ENCODE results near the gene PRRT1.

PRRT1 gene

DNA sequence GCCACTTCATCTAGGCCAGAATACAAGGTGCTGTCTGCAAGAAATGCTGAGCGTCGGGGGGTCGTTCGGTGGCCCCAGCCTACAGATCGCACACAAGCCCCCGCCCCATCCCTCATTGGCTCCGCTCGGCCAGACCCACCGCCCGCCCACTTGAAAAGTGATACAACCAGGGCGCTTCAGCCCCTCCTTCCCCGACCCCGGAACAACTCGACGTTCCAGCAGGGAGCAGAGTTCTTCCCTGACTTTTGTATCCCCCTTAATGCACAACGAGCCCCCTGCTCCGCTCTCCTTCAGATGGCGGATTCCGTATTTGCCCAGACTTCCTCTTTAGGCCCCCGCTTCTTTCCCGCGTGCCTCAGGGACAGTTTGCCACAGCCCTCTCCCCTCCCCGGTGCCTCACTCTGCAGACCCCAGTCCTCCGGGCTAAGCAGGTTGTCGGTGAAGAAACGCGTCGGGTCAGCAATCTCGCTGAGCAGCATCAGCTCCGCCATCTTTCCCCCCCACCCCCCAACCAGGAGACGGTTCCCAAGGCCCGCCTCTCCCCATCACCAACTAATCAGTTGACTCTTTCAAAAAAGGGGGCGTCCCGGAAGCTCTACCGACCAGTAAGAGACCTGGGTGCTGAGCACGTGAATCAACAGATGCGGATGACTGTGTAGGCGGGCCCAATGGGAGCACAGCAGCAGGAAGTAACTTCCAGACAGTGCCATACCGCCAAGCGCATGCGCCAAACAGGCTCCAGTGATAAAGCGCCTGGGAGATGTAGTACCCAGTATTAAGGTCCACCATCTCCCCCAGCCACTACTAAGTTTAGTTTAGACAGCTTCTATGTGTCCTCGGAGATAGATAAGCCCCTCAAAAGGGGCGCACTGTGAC is 23.8 kb downstream of the PRRT1 start, which contains the start of gene ATF6B:
TSS of gene ATF6B (minus strand) at position 530 of the 876 bp plus-strand sequence. CDS start at position 491, 39 bp downstream.
- in situ Hi-C loops (cut with MboI; ENCODE audit: low sequenced_read_pairs): no loop called here

DNA sequence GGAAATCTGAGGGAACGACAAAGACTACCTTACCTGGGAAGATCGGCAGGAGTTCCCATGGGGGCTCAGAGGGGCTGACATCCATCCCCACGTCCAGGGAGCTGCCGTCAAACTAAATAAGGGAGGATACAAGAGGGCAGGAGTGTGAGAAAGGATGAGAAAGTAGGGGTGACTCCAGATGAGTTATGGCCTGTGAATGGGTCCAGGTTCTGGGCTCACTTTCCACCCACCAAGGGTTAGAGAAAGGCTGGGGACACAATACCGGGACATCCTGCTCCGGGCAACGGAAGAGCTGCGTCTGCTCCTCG is 24.4 kb downstream of the PRRT1 start:
- in situ Hi-C loops (cut with MboI; ENCODE audit: low sequenced_read_pairs): no loop called here

DNA sequence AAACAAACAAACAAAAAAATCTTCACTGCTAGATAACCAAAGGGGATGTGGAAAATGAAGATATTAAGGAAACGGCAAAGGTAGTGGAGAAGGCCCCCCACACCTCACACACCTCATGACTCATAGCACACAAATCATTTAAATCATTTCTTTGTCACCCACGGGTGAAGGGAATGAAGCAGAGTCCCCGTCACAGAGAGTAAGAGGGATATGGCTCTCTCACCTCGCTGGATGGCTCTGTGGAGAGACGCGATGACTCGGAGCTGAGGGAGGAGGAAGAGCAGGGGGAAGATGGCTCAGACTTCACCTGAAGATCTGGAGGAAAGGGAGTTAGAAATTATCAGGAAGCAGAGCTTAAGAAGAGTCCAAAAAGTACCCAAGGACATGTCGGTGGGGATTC is 24.9 kb downstream of the PRRT1 start:
- in situ Hi-C loops (cut with MboI; ENCODE audit: low sequenced_read_pairs): no loop called here

DNA sequence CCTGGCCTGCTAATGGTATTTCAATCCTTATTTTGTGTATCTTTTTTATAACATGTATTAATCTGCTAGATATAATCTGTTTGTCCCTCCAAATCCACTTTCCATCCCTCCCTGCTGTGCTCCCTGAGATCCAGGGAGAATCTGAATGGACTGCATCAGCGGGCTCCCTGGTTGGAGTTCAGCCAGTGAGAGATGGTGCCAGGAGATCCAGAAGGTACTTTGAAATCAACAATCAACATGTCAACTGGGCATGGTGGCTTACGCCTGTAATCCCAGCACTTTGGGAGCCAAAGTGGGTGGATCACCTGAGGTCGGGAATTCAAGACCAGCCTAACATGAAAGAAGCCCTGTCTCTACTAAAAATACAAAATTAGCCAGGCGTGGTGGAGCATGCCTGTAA is 28.1 kb downstream of the PRRT1 start:
- in situ Hi-C loops (cut with MboI; ENCODE audit: low sequenced_read_pairs): no loop called here

DNA sequence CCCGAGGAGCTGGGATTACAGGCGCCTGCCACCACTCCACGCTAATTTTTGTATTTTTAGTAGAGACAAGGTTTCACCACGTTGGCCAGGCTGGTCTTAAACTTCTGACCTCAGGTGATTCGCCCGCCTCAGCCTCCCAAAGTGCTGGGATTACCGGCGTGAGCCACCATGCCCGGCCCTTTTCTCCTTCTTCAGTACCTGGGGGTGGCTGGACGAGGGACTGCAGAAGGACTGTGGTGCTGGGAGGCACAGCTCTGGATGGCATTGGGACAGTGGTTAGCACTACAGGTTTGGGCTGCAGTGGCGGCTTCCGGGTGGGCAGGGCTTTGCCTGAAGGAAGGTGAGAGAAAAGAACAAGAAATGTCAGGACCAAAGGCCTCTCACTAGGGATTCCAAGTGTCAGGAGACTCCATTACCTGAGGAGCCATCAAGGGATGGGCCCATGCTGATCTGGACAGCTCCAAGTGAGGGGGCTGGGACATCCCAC is 31.1 kb downstream of the PRRT1 start:
- in situ Hi-C loops (cut with MboI; ENCODE audit: low sequenced_read_pairs): no loop called here

DNA sequence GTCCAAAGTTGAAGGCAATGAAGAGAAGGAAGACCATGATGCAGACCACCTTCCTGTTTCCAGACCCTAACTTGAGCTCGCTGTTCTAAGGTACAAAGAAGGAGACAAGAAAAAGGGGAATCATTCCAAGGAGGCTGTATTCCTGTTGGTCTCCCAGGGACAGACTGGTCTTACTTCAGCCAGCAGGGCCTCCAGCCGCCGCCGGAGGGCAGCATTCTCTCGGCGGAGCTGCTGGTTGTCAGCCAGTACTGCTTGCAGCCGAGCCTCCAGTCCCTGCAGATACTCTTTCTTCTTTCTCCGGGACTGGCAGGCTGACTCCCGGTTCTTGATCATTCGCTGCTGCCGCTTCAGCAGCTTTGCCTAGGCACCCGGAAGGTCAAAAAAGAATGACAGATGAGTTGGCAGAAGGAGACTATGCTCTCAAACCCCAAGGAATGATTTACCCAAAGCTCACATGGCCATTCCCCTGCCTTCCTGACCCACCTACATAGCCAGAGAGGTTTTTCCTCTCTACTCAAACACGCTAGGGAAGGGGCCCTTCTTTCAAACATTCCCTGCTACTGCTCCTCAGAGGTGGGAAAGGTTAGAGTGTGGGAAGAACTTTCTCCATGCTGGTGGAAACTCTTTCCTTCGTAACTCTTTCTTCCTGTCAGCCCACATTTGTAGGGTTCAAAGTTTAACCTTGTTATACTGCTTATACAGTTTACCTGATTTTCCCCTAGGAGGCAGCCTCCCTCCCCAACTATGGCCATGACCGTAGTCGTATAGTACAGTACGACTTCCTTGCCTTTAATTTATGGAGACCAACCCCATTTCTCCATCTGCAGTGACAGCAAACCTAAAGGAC is 32.7 kb downstream of the PRRT1 start:
- in situ Hi-C loops (cut with MboI; ENCODE audit: low sequenced_read_pairs): no loop called here

DNA sequence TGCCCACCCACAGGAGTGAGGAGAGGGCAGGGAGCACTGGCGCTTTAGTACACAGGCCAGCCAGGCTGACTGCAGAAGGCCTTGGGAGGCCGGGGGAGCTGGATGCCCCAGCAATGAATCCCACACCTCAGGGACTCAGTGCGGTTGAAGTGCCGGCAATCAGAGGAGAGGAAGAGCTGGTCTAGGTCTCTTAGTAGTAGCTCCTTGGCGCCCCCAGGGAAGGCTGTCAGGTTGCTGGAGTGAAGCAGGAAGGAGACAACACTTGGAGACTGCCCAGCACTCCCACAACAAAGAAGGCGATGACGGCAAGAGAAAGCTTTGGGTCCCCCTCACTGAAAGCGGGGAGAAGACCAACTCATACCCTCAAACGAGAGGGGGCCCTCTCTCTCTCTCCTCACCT is 34.3 kb downstream of the PRRT1 start:
- in situ Hi-C loops (cut with MboI; ENCODE audit: low sequenced_read_pairs): no loop called here

DNA sequence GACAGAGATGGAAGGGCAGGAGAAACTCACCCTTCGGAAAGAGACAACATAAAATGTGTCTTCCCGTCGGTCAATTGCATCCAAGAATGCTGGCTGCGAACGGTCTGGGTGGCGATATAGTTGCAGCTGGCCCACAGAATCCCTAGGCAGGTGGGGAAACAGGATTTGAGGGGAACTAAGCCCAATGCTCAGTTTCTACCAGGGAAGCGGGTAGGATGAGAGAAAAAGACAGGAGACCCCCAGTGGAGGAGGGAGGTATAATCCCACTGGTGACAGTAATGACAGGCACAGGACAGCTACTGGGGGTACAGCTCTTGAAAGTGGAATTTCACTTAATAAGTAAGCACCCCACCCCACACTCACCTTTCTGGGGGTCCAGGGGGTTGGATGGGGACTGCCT is 35.1 kb downstream of the PRRT1 start:
- in situ Hi-C loops (cut with MboI; ENCODE audit: low sequenced_read_pairs): no loop called here

DNA sequence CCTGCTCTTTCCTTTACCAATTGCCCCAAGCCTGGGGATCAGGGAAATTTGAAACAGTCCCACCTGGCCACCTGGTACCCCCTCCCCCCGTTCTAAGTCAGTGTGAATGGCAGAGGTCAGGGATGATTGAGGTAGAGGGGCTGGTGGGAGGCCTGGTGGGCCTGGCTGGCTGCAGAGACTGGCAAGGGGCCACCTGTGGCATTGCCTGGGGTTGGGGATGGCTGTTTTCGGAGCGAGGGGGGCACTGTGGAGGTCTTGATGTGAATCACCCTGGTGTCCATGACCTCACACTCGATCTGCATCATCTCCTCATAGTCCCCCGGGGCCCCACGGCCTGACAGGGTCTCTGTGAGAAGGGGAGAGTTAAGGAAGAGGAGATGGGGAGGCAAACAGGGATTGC is 36.1 kb downstream of the PRRT1 start:
- in situ Hi-C loops (cut with MboI; ENCODE audit: low sequenced_read_pairs): no loop called here

DNA sequence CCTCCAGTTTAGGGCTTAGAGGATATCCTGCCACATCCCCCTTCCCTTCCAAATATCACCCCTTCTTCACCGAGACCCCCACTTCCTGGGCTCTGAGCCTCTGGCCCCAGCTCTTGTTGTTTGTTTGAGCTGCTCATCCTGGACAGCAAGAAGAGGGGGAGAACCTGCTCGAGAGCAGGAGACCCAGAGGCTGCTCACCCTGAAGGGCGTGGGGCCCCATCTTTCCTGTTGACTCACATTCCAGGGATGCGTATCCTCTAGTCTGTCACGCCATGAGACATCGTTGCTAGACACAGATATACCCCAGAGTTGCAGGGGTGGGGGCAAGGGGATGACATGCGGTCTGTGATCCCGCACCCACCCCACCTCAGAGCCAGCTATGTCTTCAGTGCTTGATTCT is 36.9 kb downstream of the PRRT1 start:
- in situ Hi-C loops (cut with MboI; ENCODE audit: low sequenced_read_pairs): no loop called here

DNA sequence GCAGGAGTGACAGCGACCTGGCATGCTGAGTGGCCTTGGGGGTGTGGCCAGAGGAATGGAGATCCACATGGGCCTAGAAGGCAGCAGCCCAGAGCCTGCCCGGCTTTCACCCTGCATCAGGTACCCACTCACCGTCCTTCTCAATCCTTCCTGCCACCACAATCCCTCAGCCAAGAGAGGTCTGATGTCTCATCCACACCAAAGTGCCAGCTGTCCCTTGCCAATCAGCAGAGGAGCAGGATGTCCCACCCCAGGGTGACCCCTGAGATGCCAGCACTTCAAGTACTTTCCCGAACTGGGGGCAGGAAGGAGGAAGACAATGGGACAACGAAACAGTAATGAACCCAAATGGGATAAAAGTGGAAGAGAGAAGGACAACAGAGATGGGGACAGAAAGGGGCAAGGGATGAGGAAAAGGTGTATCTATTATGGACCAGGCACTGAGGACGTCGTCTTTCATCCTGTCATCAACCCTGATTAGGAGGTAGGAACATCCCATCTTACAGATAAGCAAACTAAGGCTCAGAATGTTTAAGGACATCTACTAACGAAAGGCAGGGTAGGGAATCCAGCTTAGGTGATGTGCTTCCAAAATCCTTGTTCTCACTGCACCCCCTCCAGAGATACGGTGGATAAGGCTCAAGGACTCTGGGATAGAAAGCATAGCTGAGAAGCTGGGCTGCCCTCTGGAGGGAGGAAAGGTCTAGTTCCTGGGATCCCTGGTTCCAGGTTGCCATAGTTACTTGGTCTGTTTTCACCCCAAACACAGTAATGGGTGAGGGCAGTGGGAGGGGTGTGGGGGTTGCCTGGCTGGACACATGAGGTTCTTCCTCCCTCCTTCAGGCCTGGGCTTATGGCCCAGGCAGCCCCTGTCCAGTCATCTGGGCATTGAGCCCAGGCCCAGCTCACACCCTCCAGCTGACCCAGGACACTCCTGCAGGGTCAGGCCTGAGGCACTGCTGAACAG is 38.1 kb downstream of the PRRT1 start:
- in situ Hi-C loops (cut with MboI; ENCODE audit: low sequenced_read_pairs): no loop called here

DNA sequence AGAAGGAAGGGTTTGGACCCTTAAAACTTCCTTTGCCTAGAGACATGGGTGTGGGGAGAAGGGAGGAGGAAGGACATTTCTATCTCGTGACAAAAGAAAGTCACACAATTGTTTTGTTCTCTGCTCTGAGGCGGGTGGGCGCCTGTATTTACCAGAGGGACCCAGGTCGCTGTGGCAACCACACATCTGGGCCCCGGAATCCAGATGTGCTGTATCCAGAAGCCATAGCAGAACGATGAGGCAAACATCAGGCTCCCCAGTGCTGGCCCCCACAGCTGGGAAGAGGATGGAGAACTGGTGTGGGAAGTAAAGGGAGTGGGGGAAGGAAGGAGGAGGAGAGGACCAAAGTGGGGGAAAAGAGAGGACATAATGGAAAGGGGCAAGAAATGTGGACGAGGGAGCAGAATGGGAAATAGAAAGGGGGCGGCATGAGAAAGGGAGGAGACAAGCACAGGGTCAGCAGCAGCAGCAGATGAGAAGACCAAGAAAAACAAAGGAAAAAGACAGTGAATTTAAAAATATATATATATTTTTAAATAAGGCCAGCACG is 39.2 kb downstream of the PRRT1 start:
- in situ Hi-C loops (cut with MboI; ENCODE audit: low sequenced_read_pairs): no loop called here

DNA sequence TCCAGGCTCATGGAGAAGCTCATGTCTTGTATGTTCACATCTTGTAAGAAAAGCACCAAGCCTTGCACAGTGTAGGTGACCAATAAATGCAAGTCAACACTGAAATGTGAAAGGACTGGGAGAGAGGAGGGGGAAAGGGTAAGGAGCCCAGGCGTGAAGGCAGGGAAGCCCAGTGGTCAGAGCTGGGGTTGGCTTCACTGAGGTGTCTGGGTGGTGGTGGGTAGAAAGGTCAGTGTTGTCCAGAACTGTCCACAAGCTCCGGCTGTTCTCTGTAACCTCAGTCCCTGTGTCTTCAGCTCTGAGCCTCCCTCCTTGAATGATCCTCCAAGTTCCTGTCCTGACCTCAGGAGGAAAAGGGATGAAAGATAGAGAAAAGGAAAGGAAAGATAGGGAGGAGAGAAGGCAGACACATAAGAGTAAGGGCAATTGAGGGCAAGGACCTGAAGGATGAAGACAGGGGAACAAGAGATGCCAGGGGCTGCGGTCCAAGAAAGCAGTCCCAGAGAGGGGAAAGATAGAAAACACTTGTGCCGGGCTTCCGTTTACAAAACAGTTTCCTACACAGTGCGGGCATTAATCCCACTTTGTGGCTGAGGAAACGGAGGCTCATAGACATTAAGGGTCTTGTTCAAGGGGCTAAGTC is 40.2 kb downstream of the PRRT1 start:
- in situ Hi-C loops (cut with MboI; ENCODE audit: low sequenced_read_pairs): no loop called here

DNA sequence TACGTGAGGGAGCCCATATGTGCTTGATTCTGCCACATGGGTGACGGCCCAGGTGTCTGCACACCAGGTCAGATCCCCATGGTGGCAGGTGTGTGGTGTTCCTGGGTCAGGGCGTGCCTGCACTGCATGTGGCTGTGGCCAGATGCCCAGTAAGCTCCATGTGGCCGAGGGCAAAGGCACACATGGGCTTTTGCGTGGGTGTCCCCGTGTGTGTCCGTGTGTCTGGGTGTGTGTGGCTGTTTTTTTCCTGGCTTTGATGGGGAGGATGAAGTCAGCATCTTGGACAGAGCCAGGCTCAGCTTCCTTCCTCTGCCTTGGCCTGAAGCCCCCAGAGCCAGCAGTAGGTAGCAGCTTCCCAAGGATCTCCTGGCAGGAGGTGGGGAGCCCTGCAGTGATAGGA is 41.1 kb downstream of the PRRT1 start:
- in situ Hi-C loops (cut with MboI; ENCODE audit: low sequenced_read_pairs): no loop called here

DNA sequence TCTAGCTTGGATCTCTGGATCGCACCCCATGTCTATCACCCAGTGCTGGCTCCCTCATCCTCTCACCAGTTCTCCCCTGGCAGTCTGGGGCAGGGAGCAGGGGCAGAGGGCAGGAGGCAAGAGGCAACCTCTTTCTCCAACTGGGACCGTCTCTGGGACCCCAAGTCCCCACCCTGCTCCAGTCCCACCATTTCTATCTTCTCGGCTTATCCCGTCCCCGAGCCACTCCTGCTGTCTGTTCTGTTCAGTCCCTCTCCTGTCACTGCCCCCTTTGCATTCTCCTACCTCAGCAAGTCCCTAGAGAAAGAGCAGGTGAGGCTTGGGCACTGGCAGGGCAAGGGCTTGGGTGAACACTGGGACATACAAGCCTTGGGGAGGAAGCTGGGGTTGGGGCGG is 42.0 kb downstream of the PRRT1 start:
- in situ Hi-C loops (cut with MboI; ENCODE audit: low sequenced_read_pairs): no loop called here

DNA sequence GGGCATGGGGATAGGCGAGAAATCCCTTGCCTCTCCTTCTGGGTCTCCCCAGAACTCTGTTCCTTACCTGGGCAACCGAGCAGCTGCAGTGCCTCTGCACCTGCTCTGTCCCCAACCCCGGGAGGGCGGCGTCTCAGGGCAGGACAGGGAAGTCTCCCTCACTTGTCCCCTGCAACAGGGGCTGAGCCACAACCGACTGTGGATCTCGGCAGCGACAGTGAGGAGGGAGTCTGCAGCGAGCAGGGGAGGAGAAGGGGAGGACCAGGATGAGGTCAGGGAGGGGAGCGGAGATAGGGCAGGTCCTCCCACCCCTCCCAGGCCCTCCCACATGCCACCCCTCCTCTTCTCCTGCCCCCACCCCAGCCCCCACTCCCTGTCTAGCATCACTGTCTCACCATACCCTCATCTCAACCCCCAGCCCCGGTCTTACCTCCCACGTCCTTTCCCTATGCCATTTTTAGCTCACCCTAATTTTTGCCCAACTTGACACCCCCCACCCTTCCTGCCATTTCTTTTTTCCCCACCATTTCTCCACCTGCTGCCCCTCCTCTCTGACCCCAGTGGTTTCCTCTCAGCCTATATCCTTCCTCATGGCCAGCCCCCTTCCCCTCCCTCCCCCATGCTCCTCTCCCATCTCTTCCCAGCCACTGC is 42.5 kb downstream of the PRRT1 start, which contains the start of gene TNXB:
TSS of gene TNXB (minus strand) at position 225 of the 651 bp plus-strand sequence. CDS start 11,140 bp downstream, outside the sequence.
- in situ Hi-C loops (cut with MboI; ENCODE audit: low sequenced_read_pairs): no loop called here

DNA sequence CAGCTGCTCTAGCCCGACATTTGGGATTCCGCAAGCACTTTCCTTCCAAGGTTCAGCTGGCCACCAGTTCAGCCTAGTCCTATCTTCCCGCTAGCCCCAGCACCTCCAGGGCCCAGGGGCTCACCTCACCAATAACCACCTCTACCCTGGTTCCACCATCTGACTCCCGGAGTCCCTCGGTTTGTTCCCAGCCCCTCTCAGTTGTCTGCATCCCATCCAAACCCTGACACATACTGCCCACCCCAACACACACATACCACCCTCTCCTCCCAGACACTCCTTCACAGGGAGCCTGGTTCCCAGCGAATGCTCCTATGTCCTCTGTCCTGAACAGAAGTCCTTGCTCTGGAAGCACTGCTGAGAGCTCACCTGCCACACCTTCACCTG is 43.0 kb downstream of the PRRT1 start:
- in situ Hi-C loops (cut with MboI; ENCODE audit: low sequenced_read_pairs): no loop called here

DNA sequence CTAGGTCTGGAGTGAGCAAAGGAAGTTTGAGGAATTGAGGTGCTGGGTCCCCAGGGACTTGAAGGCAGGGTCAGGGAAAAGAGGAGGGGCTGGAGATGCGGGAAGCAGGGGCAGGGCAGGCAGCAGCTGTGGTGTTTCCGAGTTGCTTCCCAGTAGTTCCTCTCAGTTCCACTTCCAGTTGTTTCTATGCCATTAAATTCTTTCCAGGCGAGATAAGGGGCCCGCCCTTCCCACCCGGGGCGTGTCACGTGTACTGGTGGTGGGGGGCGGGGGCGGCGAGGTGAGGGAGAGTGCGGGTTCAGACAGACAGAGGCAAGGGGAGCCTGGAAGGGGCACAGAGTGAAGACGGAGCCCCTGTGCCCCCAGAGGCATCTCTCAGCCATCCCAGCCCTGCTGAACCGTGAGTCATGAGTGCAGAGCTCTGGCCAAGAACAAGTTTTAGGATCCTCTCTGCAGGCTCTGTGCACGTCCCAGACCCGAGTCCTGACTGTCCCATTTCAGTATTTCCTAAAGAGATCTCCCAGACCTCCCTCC is 43.6 kb downstream of the PRRT1 start:
- in situ Hi-C loops (cut with MboI; ENCODE audit: low sequenced_read_pairs): no loop called here

DNA sequence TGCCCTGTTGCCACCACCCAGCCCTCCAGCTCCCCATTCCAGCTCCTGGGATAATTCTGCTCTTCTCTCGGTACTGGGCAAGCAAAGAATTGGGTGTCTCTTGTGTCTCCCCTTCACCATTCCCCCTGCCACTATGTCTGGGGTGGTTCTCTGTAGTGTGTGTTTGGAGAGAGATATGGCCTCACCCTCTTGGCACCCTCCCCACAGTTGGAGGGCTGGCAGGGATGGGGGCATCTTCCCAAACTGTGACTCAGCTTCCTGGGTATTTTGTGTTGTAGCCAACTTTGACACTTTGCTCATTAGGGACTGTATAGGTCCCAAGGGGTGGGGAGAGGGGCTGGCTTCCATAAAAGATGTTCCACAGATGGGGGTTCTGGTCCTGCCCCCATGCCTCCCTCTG is 44.3 kb downstream of the PRRT1 start:
- in situ Hi-C loops (cut with MboI; ENCODE audit: low sequenced_read_pairs): no loop called here
